ENCODE measurements around the gene MICAL3. TPM values are rescaled to one million over a fixed set of nuclear protein-coding genes. Genes with fewer than 3 reads are reported as not detected.

The MICAL3 gene
- total and polyA plus RNA-seq, 2 of the 8 experiments (the other 6 are each of a cell fraction or from before 2014, with no cell fraction given), result 8.3 to 41.8 TPM

- no peak for TF ChIP-seq FOSL1 (IDR thresholded peaks at IDR 0.05; ENCODE audit: insufficient read depth, low read depth, low read length)
- no peak for TF ChIP-seq CHD1 (IDR thresholded peaks at IDR 0.05; ENCODE audit: low read depth, low read length)
- no peak for TF ChIP-seq EGR1 (IDR thresholded peaks at IDR 0.05; ENCODE audit: borderline replicate concordance, low read depth, low read length)
- no peak for TF ChIP-seq USF2 (IDR thresholded peaks at IDR 0.05; ENCODE audit: low read length)
- no peak for TF ChIP-seq BCL11A (IDR thresholded peaks at IDR 0.05; ENCODE audit: low read depth in 2 of 2, low read length in 2 of 2)
- TF ChIP-seq YY1 (IDR thresholded peaks at IDR 0.05; ENCODE audit: low read depth, low read length), result 0 out of 2 replicates have a peak, but pooled peaks have one; percentile 35
- no peak for TF ChIP-seq TAF7 (optimal IDR thresholded peaks at IDR 0.05; ENCODE audit: borderline replicate concordance, low read depth, low read length)
- TF ChIP-seq POLR2AphosphoS5 (IDR thresholded peaks at IDR 0.05; ENCODE audit: low read depth, low read length), result no peak
- TF ChIP-seq RAD21 (IDR thresholded peaks at IDR 0.05 in 1 of 2, conservative IDR thresholded peaks at IDR 0.05 in 1 of 2; ENCODE audit: low read depth in 2 of 2, low read length in 2 of 2), result peak; percentile 61 to 69
- TF ChIP-seq KDM1A (IDR thresholded peaks at IDR 0.05; ENCODE audit: borderline replicate concordance, low read length), result no peak
- no peak for TF ChIP-seq CHD2 (IDR thresholded peaks at IDR 0.05; ENCODE audit: low read length)
- TF ChIP-seq JUND (IDR thresholded peaks at IDR 0.05; ENCODE audit: low read length), result no peak
- TF ChIP-seq BRCA1 (IDR thresholded peaks at IDR 0.05; ENCODE audit: low read depth, low read length), result no peak
These were observed 135.5 kb downstream of the MICAL3 start (continued) for GRCh38 chr22:17888855-17889254.
